Activated B cell treated with CpG ODN at 0.5 μM for 24 hours (primary cell): ENCODE results near the gene TMEM269. TPM values are rescaled to one million over a fixed set of nuclear protein-coding genes. Genes with fewer than 3 reads are reported as not detected.

Experiments
- ATAC-seq: fragments of 200-7000 bp; cut with Tn5 transposase; one replicate; pipeline ENCODE4 v1.10.0; 2021; ENCODE audit warnings: low read depth, mild to moderate bottlenecking, moderate library complexity
- CTCF ChIA-PET: fragments of 350-600 bp; sonication (Branson Sonifier 250); formaldehyde crosslinking; loops from one replicate; lab custom pipeline; 2021; ENCODE audit warnings: antibody characterized with exemption; lab: Charles Lee
- POLR2A ChIA-PET: fragments of 350-600 bp; sonication (Branson Sonifier 250); formaldehyde crosslinking; loops from one replicate; lab custom pipeline; 2021; ENCODE audit warnings: antibody characterized with exemption; lab: Charles Lee
- DNase-seq: peaks from one replicate; pipeline ENCODE4 v3.0.0; 2022
- H3K27ac Mint-ChIP-seq: one replicate; pipeline ENCODE4 v1.8.0; 2020; ENCODE audit warnings: mixed read lengths
- H3K27me3 Mint-ChIP-seq: one replicate; pipeline ENCODE4 v1.8.0; 2021; ENCODE audit warnings: mixed read lengths
- H3K36me3 Mint-ChIP-seq: one replicate; pipeline ENCODE4 v1.8.0; 2021; ENCODE audit warnings: low read depth, mixed read lengths
- H3K4me1 Mint-ChIP-seq: one replicate; pipeline ENCODE4 v1.8.0; 2021; ENCODE audit warnings: mixed read lengths
- H3K4me3 Mint-ChIP-seq: one replicate; pipeline ENCODE4 v1.8.0; 2020; ENCODE audit warnings: mild to moderate bottlenecking, mixed read lengths
- H3K9me3 Mint-ChIP-seq: one replicate; pipeline ENCODE4 v1.8.0; 2020; ENCODE audit warnings: mixed read lengths
- intact Hi-C: fragments of 100-400 bp; cut with micrococcal nuclease; formaldehyde crosslinking; loops from one replicate; pipeline ENCODE4 v1.15.1; 2024
- total RNA-seq: library from RNA; stranded (reverse); gene quantifications from 2 replicates; pipeline ENCODE4 v1.2.3, GENCODE V29; 2022
- TF ChIP-seq, protein P1 (sequence below): fragments of 200-600 bp; IDR thresholded peaks from one replicate; pipeline ENCODE4 v1.8.0; 2022; ENCODE audit warnings: antibody characterized with exemption, mild to moderate bottlenecking

TMEM269 gene
- total RNA-seq, 1 donor from 2014 or later, result 0.31 TPM

DNA sequence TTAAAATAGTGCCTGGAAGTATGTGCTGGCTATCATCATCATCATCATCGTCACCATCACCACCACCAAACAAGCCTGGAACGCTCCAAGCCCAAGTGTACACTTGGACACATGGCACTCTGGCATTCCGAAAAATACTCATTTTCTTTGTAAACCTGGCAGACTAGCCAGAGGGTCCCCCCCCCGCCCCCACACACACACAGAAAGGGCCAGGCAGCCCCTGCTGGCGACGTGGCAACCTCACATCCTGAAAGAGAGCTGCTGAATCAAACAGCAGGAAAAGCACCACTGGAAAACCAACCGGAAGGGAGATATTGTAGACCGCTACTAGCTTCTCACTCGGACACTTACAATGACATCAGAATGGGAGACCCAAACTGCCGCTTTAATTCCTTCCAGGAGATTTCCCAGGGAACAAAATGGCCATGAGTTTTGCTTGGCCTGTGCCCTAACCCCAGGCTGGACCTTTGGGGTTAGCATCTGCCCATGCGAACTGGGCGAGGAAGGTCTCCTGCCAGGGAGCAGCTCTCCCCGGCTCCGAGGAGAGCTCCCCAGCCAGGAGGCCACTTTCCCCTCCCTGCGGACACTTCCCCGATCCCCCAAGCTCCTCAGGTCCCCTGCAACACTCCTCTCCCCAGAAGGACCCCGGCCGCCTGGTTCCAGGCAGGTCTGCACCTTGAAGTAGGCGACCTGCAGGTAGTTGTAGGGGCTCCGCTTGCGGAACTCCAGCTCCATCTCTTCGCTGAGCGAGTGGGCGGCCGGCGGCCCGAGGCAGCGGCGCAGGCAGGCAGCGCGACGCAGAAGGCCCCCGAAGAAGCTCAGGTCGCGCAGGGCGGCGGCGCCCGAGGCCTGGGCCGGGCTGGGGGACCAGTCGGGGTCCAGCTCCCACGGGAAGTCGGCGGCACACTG is 18.7 kb upstream of the TMEM269 start:
- intact Hi-C loops, result loop anchor here (1.0 to 5.0 kb wide), 5 partner anchors 109 to 881 kb away; partner anchors contain the start of genes FOXJ3, PPCS, PPIH and SLC2A1

DNA sequence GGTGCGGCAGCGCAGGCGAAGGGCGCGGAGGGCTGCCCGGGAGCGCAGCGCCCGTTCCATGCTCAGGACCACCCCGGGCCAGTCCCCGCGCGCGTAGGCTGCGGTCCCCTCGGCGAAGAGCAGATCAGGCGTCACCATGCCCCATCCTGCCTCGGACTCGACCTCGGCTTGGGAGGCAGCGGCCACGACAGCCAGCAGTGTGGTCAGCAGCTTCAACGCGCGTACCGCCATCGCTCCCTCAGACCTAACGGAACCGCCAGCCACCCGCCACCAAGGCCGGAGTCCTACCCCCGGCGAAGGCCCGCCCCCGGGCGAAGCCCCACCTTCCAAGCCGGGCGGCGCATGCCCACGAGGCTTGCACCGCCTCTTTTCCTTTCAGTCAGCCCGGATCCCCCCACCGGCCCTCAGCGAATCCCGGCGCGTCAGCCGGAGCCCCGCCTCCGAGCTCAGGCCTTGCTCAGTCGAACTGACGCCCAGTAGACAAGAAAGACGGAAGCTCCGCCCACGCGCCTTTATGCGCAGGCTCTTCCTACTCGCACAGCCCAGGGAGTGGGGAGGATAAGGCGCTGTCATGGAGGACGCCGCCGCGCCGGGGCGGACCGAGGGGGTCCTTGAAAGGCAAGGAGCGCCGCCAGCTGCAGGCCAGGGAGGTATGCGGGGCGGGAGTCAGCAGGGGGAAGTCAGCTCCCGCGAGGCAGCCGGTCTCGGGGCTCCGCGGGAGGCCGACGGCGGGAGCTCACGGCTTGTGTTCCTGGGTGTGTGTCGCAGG is 17.9 kb upstream of the TMEM269 start, which contains the start of the genes C1orf50 and P3H1:
TSS of gene C1orf50 (plus strand) at position 509 of the 769 bp plus-strand sequence. CDS start at position 572, 63 bp downstream.
TSS of gene P3H1 (minus strand) at position 288 of the 769 bp plus-strand sequence. CDS start at position 231, 57 bp downstream.
- H3K4me3 Mint-ChIP-seq, result no peak within 1 kb of the TSS
- ATAC-seq (peak; percentile 91), DNase-seq (peak; percentile 99)
- H3K27ac Mint-ChIP-seq, result peak within 1 kb of the TSS; percentile 93
- H3K9me3 Mint-ChIP-seq, result no peaks in the 10 kb centered on the region
- ChIA-PET CTCF (interaction anchor here (0.8 to 1.7 kb wide), 8 partner anchors 10 to 307 kb away, joined by 3 to 8 read pairs (median 4); partner anchors contain the start of genes ERMAP and SVBP), POLR2A (interaction anchor here (0.5 to 3.1 kb wide), 33 partner anchors 8 to 883 kb away, joined by 3 to 48 read pairs (median 5); partner anchors contain the start of genes CCDC30, CFAP57, EBNA1BP2 and ERMAP)
- peaks cover 20% of the 10 kb centered on the region for H3K36me3 Mint-ChIP-seq
- H3K27me3 Mint-ChIP-seq, result no peaks in the 10 kb centered on the region
- TF ChIP-seq, protein P1, sequence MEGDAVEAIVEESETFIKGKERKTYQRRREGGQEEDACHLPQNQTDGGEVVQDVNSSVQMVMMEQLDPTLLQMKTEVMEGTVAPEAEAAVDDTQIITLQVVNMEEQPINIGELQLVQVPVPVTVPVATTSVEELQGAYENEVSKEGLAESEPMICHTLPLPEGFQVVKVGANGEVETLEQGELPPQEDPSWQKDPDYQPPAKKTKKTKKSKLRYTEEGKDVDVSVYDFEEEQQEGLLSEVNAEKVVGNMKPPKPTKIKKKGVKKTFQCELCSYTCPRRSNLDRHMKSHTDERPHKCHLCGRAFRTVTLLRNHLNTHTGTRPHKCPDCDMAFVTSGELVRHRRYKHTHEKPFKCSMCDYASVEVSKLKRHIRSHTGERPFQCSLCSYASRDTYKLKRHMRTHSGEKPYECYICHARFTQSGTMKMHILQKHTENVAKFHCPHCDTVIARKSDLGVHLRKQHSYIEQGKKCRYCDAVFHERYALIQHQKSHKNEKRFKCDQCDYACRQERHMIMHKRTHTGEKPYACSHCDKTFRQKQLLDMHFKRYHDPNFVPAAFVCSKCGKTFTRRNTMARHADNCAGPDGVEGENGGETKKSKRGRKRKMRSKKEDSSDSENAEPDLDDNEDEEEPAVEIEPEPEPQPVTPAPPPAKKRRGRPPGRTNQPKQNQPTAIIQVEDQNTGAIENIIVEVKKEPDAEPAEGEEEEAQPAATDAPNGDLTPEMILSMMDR, result no peak
- intact Hi-C loops, result loop anchor here (1.0 to 5.0 kb wide), 10 partner anchors 50 to 880 kb away; partner anchors contain the start of genes CFAP57, EBNA1BP2, ERMAP and FOXJ3
- peaks cover 33% of the 10 kb centered on the region for H3K4me1 Mint-ChIP-seq

More for the DNA sequence above, 18.7 kb upstream of the TMEM269 start:
- Mint-ChIP-seq H3K4me3 (no peak overlapping the region), H3K4me1 (peaks cover 33% of the 10 kb centered on the region), H3K27ac (no peak overlapping the region), H3K27me3 (no peaks in the 10 kb centered on the region), H3K9me3 (no peaks in the 10 kb centered on the region), H3K36me3 (peaks cover 19% of the 10 kb centered on the region)
- CTCF ChIA-PET, result interaction anchor here (0.7 to 1.7 kb wide), 12 partner anchors 9 to 308 kb away, joined by 3 to 8 read pairs (median 4); partner anchors contain the start of genes ERMAP and SVBP
- ATAC-seq (peak; percentile 7), DNase-seq (no peak)
- TF ChIP-seq, protein P1, result no peak
- POLR2A ChIA-PET, result interaction anchor here (0.5 to 3.1 kb wide), 35 partner anchors 7 to 1884 kb away, joined by 3 to 48 read pairs (median 5); partner anchors contain the start of genes CCDC30, CFAP57, EBNA1BP2 and ERMAP

DNA sequence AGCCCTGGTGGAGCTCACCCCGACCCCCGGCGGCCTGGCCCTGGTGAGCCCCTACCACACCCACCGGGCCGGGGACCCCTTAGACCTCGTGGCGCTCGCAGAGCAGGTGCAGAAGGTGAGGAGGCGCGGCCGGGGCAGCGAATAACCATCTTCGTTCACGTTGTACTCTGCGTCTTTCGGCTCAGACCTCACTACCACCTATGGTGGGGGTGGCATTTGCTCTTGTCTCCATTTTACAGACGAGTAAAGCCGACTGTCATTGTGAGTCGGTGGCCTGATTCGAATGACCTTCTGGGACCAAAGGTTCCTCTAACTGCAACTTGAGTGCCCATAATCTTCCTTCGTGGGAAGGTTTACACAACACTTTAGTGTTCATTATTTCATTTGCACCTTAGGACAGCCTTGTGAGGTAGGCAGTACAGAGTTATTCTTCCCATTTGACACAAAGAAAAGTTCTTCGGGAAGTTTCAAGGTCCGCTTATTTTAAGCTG is 17.2 kb upstream of the TMEM269 start:
- DNase-seq (no peak), ATAC-seq (peak; percentile 1)
- Mint-ChIP-seq H3K4me3 (no peak overlapping the region), H3K36me3 (peaks cover 19% of the 10 kb centered on the region), H3K27ac (peak overlapping the region; percentile 93), H3K27me3 (no peaks in the 10 kb centered on the region), H3K4me1 (peaks cover 33% of the 10 kb centered on the region), H3K9me3 (no peaks in the 10 kb centered on the region)
- CTCF ChIA-PET, result interaction anchor here (1.2 to 1.8 kb wide), 6 partner anchors 10 to 306 kb away, joined by 3 to 8 read pairs (median 4); partner anchors contain the start of genes ERMAP and SVBP
- POLR2A ChIA-PET, result interaction anchor here (0.6 to 3.1 kb wide), 24 partner anchors 9 to 883 kb away, joined by 3 to 48 read pairs (median 6); partner anchors contain the start of genes CCDC30, CFAP57, EBNA1BP2 and ERMAP
- TF ChIP-seq, protein P1, result no peak
- intact Hi-C loops, result loop anchor here (1.0 to 5.0 kb wide), 9 partner anchors 50 to 880 kb away; partner anchors contain the start of genes CFAP57, EBNA1BP2, ERMAP and PPCS

DNA sequence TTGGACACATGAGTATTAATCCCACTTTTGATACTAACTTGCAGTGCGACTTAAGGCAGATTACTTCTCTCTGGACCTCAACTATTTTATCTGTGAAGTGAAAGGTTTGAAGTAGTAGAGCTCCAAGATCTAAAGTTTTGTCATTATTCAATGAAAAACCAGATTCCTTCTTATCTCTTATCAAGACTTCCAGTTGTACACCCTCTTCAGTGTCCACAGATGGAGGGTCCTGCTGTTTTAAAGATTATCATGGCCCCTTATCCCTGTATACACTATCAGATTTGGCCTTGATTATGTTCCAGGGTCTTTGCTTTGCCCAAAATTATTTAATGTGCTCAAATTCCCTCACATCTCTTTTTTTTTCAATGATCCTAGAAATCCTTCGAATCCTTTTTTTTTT is 16.6 kb upstream of the TMEM269 start:
- DNase-seq (no peak), ATAC-seq (no peak)
- Mint-ChIP-seq H3K9me3 (no peaks in the 10 kb centered on the region), H3K36me3 (peaks cover 22% of the 10 kb centered on the region), H3K27ac (peak overlapping the region; percentile 93), H3K4me1 (peaks cover 33% of the 10 kb centered on the region), H3K27me3 (no peaks in the 10 kb centered on the region), H3K4me3 (no peak overlapping the region)
- TF ChIP-seq, protein P1, result no peak
- ChIA-PET POLR2A (interaction anchor here (0.6 to 3.1 kb wide), 4 partner anchors 48 to 580 kb away, joined by 3 to 32 read pairs (median 7); partner anchors contain the start of genes ERMAP and SVBP), CTCF (interaction anchor here (1.8 kb wide), 1 partner anchor 9 kb away, joined by 6 read pairs; no protein-coding TSS in a partner anchor)
- intact Hi-C loops, result loop anchor here (5.0 kb wide), 2 partner anchors 111 to 879 kb away; partner anchors contain the start of gene PPIH
